Activated B cell treated with CpG ODN at 0.5 μM for 24 hours (primary cell): ENCODE measurements around the gene RFX1. TPM values are rescaled to one million over a fixed set of nuclear protein-coding genes. Genes with fewer than 3 reads are reported as not detected.

Source experiments
- ATAC-seq: fragments of 200-7000 bp; cut with Tn5 transposase; one replicate; pipeline ENCODE4 v1.10.0; 2021; ENCODE audit warnings: low read depth, mild to moderate bottlenecking, moderate library complexity
- CTCF ChIA-PET: fragments of 350-600 bp; sonication (Branson Sonifier 250); formaldehyde crosslinking; loops from one replicate; lab custom pipeline; 2021; ENCODE audit warnings: antibody characterized with exemption; lab: Charles Lee
- POLR2A ChIA-PET: fragments of 350-600 bp; sonication (Branson Sonifier 250); formaldehyde crosslinking; loops from one replicate; lab custom pipeline; 2021; ENCODE audit warnings: antibody characterized with exemption; lab: Charles Lee
- DNase-seq: peaks from one replicate; pipeline ENCODE4 v3.0.0; 2022
- H3K27ac Mint-ChIP-seq: one replicate; pipeline ENCODE4 v1.8.0; 2020; ENCODE audit warnings: mixed read lengths
- H3K27me3 Mint-ChIP-seq: one replicate; pipeline ENCODE4 v1.8.0; 2021; ENCODE audit warnings: mixed read lengths
- H3K36me3 Mint-ChIP-seq: one replicate; pipeline ENCODE4 v1.8.0; 2021; ENCODE audit warnings: low read depth, mixed read lengths
- H3K4me1 Mint-ChIP-seq: one replicate; pipeline ENCODE4 v1.8.0; 2021; ENCODE audit warnings: mixed read lengths
- H3K4me3 Mint-ChIP-seq: one replicate; pipeline ENCODE4 v1.8.0; 2020; ENCODE audit warnings: mild to moderate bottlenecking, mixed read lengths
- H3K9me3 Mint-ChIP-seq: one replicate; pipeline ENCODE4 v1.8.0; 2020; ENCODE audit warnings: mixed read lengths
- intact Hi-C: fragments of 100-400 bp; cut with micrococcal nuclease; formaldehyde crosslinking; loops from one replicate; pipeline ENCODE4 v1.15.1; 2024
- total RNA-seq: library from RNA; stranded (reverse); gene quantifications from 2 replicates; pipeline ENCODE4 v1.2.3, GENCODE V29; 2022
- TF ChIP-seq, protein P1 (sequence below): fragments of 200-600 bp; IDR thresholded peaks from one replicate; pipeline ENCODE4 v1.8.0; 2022; ENCODE audit warnings: antibody characterized with exemption, mild to moderate bottlenecking

The RFX1 gene
- total RNA-seq, 1 donor from 2014 or later, result 19.0 TPM

DNA sequence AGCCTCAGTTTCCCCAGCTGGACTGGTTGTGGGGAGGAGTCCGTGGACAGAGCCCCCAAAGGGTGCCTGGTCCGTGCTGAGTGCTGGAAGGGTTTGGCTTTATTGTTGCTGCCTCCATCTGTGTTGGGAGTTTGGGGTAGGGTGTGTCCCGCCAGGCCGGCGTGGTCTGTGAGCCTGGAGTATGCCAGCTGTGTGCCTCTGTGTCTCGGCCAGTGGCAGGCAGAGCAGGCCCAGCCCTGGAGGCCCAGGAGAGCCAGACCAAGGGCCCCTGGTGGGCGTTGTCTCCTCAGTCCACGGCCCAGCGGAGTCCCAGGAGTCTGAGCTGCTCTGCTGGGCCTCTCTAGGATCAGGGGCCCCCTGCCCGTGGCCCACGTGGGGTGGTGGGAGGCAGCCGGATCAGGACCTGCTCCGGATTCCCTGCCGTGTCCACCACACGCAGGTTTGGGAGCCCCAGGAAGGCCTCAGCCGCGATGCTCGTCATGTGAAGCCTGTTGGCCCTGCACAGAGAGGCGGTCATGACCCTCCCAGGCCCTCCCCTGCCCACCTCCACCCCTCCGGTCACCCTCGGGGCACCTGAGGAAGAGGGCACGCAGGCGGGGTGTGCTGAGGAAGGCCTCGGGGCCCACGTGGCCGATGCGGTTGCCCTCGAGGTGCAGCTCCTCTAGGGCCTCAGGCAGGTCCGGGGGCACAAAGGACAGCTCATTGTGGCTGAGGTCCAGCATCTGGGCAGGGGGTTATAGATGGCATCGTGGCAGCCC lies 74.5 kb downstream of the RFX1 start:
- CTCF ChIA-PET, result no interaction called here
- H3K27ac Mint-ChIP-seq, result no peak overlapping the region

GRCh38 chr19:13930402-13930801 lies 75.7 kb downstream of the RFX1 start:
- Mint-ChIP-seq H3K9me3 (no peaks in the 10 kb centered on the region), H3K27me3 (no peaks in the 10 kb centered on the region), H3K4me3 (no peak overlapping the region), H3K27ac (no peak overlapping the region), H3K4me1 (peaks cover 2% of the 10 kb centered on the region), H3K36me3 (peaks cover 26% of the 10 kb centered on the region)
- ChIA-PET POLR2A (no interaction called here), CTCF (no interaction called here)
- no peak for ATAC-seq
- TF ChIP-seq, protein P1, sequence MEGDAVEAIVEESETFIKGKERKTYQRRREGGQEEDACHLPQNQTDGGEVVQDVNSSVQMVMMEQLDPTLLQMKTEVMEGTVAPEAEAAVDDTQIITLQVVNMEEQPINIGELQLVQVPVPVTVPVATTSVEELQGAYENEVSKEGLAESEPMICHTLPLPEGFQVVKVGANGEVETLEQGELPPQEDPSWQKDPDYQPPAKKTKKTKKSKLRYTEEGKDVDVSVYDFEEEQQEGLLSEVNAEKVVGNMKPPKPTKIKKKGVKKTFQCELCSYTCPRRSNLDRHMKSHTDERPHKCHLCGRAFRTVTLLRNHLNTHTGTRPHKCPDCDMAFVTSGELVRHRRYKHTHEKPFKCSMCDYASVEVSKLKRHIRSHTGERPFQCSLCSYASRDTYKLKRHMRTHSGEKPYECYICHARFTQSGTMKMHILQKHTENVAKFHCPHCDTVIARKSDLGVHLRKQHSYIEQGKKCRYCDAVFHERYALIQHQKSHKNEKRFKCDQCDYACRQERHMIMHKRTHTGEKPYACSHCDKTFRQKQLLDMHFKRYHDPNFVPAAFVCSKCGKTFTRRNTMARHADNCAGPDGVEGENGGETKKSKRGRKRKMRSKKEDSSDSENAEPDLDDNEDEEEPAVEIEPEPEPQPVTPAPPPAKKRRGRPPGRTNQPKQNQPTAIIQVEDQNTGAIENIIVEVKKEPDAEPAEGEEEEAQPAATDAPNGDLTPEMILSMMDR, result no peak
- intact Hi-C loops, result no loop called here
- no peak for DNase-seq

More for the DNA sequence above, 74.5 kb downstream of the RFX1 start:
- DNase-seq (no peak), ATAC-seq (no peak)
- intact Hi-C loops, result no loop called here
- POLR2A ChIA-PET, result no interaction called here
- Mint-ChIP-seq H3K9me3 (no peaks in the 10 kb centered on the region), H3K36me3 (peaks cover 18% of the 10 kb centered on the region), H3K27me3 (no peaks in the 10 kb centered on the region), H3K4me3 (no peak overlapping the region), H3K4me1 (peaks cover 2% of the 10 kb centered on the region)
- TF ChIP-seq, protein P1, result no peak

DNA sequence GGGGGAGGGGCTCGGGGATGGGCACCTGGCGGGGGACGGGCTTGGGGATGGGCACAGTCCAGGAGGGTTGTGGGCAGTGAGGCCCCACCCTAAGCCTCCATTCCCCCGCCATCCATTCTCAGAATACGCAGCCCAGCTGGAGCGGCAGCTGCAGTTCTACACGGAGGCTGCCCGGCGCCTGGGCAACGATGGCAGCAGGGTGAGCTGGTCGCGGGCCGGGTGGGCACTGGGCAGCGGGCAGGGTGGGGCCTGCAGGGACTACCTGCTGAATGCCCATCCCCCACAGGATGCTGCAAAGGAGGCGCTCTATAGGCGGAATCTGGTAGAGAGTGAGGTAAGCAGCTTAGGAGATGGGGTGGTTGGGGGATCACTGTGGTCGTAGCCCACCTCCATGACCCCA lies 76.2 kb downstream of the RFX1 start:
- Mint-ChIP-seq H3K9me3 (no peaks in the 10 kb centered on the region), H3K27me3 (no peaks in the 10 kb centered on the region), H3K36me3 (peaks cover 30% of the 10 kb centered on the region), H3K4me3 (no peak overlapping the region), H3K4me1 (peaks cover 2% of the 10 kb centered on the region), H3K27ac (no peak overlapping the region)
- ATAC-seq, result no peak
- POLR2A ChIA-PET, result interaction anchor here (0.5 kb wide), 1 partner anchor 31 kb away, joined by 6 read pairs; no protein-coding TSS in a partner anchor
- CTCF ChIA-PET, result no interaction called here
- intact Hi-C loops, result no loop called here
- TF ChIP-seq, protein P1, result no peak
- DNase-seq, result no peak

DNA sequence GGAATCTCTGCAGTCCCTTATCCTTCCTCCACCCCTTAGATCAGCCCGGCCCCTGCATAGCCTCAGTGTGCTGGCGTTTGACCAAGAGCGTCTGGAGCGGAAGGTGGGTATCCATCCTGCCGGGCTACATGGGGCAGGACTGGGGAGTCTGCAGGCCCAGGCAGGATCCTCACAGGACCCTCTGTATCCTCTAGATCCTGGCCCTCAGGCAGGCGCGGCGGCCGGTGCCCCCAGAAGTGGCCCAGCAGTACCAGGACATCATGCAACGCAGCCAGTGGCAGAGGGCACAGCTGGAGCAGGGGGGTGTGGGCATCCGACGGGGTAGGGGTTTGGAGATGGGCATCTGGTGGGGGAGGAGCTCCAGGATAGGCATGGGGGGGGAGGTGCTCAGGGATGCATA lies 76.8 kb downstream of the RFX1 start:
- POLR2A ChIA-PET, result interaction anchor here (0.5 kb wide), 1 partner anchor 32 kb away, joined by 6 read pairs; no protein-coding TSS in a partner anchor
- Mint-ChIP-seq H3K4me1 (peaks cover 2% of the 10 kb centered on the region), H3K4me3 (no peak overlapping the region), H3K9me3 (no peaks in the 10 kb centered on the region), H3K36me3 (peaks cover 33% of the 10 kb centered on the region), H3K27ac (no peak overlapping the region), H3K27me3 (no peaks in the 10 kb centered on the region)
- DNase-seq (no peak), ATAC-seq (no peak)
- intact Hi-C loops, result no loop called here
- TF ChIP-seq, protein P1, result no peak
- CTCF ChIA-PET, result no interaction called here

DNA sequence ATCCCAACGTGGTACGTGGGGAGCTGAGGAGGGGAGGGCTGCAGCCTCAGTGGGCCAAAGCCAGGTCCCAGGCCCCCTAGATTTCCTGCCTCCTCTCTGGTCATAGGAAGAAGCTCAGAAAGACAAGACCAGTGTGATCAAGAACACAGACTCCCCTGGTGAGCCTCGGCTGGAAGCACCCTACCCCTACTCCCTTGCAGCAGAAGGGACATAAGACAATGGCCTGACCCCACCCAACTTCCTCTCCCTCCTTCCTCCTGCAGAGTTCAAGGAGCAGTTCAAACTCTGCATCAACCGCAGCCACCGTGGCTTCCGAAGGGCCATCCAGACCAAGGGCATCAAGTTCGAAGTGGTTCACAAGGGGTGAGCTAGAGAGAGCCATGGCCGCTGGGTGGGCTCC lies 79.4 kb downstream of the RFX1 start:
- ATAC-seq (no peak), DNase-seq (no peak)
- no peaks in the 10 kb centered on the region for H3K27me3 Mint-ChIP-seq
- no peaks in the 10 kb centered on the region for H3K4me1 Mint-ChIP-seq
- ChIA-PET CTCF (no interaction called here), POLR2A (no interaction called here)
- peaks cover 51% of the 10 kb centered on the region for H3K36me3 Mint-ChIP-seq
- no peak overlapping the region for H3K27ac Mint-ChIP-seq
- intact Hi-C loops, result no loop called here
- TF ChIP-seq, protein P1, result no peak
- no peak overlapping the region for H3K4me3 Mint-ChIP-seq
- no peaks in the 10 kb centered on the region for H3K9me3 Mint-ChIP-seq
